ENCODE measurements around the gene SLC38A3.

SLC38A3 gene

DNA sequence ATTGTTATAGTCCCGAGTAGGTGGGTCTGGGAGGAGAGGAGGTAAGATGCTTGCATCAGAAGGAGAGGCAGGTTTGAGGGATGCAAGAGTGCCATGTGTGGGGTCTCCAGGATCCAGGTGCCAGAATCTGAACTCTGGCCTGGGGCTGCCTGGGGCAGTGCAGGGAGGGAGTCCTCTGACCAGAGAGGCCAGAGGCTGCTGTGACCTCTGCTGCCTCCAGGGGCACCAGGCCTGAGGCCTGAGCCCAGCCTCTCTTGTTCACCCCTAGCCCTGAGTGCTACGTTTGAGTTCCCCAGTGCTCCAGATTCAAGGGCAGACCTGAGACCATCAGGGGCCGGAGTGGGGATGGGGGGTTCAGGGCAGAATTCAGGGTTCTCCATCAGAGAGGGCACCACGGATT is 7.4 kb downstream of the SLC38A3 start:
- WGBS (ENCODE audit: extremely low coverage, insufficient coverage, low lambda C conversion rate) = no CpG with 5 or more reads among the region's 4 CpGs
- H3K9ac ChIP-seq (ENCODE audit: low read length) = no peak overlapping the region
- DNase-seq = no peak
- H3K4ac ChIP-seq (ENCODE audit: low read depth, low read length) = no peak overlapping the region
- H2BK15ac ChIP-seq (replicated peaks; ENCODE audit: low read depth) = no peak overlapping the region
- H3K4me2 ChIP-seq (ENCODE audit: low read length) = no peak overlapping the region
- H3K4me3 ChIP-seq (ENCODE audit: low read length) = no peak overlapping the region
- no peak overlapping the region for H3K27ac ChIP-seq (ENCODE audit: low read depth, low read length)
- no peak overlapping the region for H3K18ac ChIP-seq (ENCODE audit: low read length)
- no peaks in the 10 kb centered on the region for H3K27me3 ChIP-seq (ENCODE audit: insufficient read depth, low read length, poor library complexity)
- no peak overlapping the region for H2BK120ac ChIP-seq (ENCODE audit: low read depth, low read length)
- H4K8ac ChIP-seq (ENCODE audit: low read depth, low read length) = no peak overlapping the region
- H3K56ac ChIP-seq (ENCODE audit: low read length) = no peak overlapping the region
- no peaks in the 10 kb centered on the region for H3K79me2 ChIP-seq (ENCODE audit: control insufficient read depth, insufficient read depth, low read length)
- no peak overlapping the region for H3K23ac ChIP-seq (ENCODE audit: low read length)
- H2BK5ac ChIP-seq (ENCODE audit: low read length) = no peak overlapping the region
- no peak overlapping the region for H4K5ac ChIP-seq (ENCODE audit: low read length)
- no peak overlapping the region for H2AK5ac ChIP-seq (ENCODE audit: low read length)
- H3K36me3 ChIP-seq (ENCODE audit: control insufficient read depth, insufficient read depth, low read length) = no peaks in the 10 kb centered on the region
- H3K4me1 ChIP-seq (ENCODE audit: control insufficient read depth, low read depth, low read length) = no peaks in the 10 kb centered on the region
- no peaks in the 10 kb centered on the region for H3K79me1 ChIP-seq (ENCODE audit: low read length)

DNA sequence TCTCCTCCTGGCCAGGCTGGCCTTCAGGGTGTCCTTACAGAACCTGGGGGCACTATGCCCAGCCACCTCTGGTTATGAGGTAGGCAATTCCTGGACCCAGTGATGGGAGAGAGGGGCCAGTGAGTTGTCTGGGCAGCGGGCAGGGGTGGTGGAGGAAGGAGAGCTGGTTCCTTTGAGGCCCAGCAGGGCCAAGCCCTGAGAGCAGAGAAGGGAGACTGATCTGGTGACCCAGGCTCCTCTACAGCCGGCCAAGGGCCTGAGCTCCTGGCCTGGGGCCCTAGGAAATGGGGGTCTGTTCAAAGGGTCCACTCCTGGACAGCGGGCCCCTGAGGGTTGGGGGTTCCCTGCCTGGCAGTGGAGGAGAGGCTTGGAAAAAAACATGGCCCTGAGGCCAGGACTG is 7.9 kb downstream of the SLC38A3 start:
- Histone ChIP-seq H3K56ac (ENCODE audit: low read length) (no peak overlapping the region), H4K8ac (ENCODE audit: low read depth, low read length) (no peak overlapping the region), H3K36me3 (ENCODE audit: control insufficient read depth, insufficient read depth, low read length) (no peaks in the 10 kb centered on the region), H3K18ac (ENCODE audit: low read length) (no peak overlapping the region), H2BK15ac (replicated peaks; ENCODE audit: low read depth) (no peak overlapping the region), H3K27ac (ENCODE audit: low read depth, low read length) (no peak overlapping the region), H3K9ac (ENCODE audit: low read length) (no peak overlapping the region), H2BK120ac (ENCODE audit: low read depth, low read length) (no peak overlapping the region), H3K23ac (ENCODE audit: low read length) (no peak overlapping the region), H3K4ac (ENCODE audit: low read depth, low read length) (no peak overlapping the region), H3K79me1 (ENCODE audit: low read length) (no peaks in the 10 kb centered on the region), H2AK5ac (ENCODE audit: low read length) (no peak overlapping the region), H3K79me2 (ENCODE audit: control insufficient read depth, insufficient read depth, low read length) (no peaks in the 10 kb centered on the region), H4K5ac (ENCODE audit: low read length) (no peak overlapping the region), H3K4me3 (ENCODE audit: low read length) (no peak overlapping the region), H3K27me3 (ENCODE audit: insufficient read depth, low read length, poor library complexity) (no peaks in the 10 kb centered on the region), H3K4me2 (ENCODE audit: low read length) (no peak overlapping the region), H2BK5ac (ENCODE audit: low read length) (no peak overlapping the region), H3K4me1 (ENCODE audit: control insufficient read depth, low read depth, low read length) (no peaks in the 10 kb centered on the region)
- DNase-seq = no peak
- no CpG with 5 or more reads among the region's 3 CpGs for WGBS (ENCODE audit: extremely low coverage, insufficient coverage, low lambda C conversion rate)

DNA sequence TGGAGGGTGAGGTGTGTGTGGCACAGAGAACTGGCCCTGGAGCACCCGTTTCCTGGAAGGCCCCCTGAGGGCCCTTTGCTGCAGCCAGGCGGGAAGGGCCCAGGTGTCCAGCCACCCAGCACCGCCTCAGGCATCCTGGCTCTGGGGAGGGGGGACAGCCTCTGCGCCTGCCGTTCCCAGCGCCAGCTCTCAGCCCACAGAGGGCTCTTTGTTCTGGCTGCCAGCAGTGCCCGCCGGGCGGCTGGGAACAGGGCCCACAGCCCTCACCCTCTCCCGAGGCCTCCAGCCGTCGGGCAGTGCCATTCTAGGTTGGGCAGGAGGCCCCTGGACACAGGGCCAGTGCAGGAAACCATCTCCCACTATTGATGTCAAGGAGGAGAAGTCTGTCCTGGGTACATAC is 8.3 kb downstream of the SLC38A3 start:
- Histone ChIP-seq H3K27me3 (ENCODE audit: insufficient read depth, low read length, poor library complexity) (no peaks in the 10 kb centered on the region), H3K27ac (ENCODE audit: low read depth, low read length) (no peak overlapping the region), H3K18ac (ENCODE audit: low read length) (no peak overlapping the region), H3K9ac (ENCODE audit: low read length) (no peak overlapping the region), H2BK5ac (ENCODE audit: low read length) (no peak overlapping the region), H4K8ac (ENCODE audit: low read depth, low read length) (no peak overlapping the region), H3K4ac (ENCODE audit: low read depth, low read length) (no peak overlapping the region), H3K79me2 (ENCODE audit: control insufficient read depth, insufficient read depth, low read length) (no peaks in the 10 kb centered on the region), H3K36me3 (ENCODE audit: control insufficient read depth, insufficient read depth, low read length) (no peaks in the 10 kb centered on the region), H2AK5ac (ENCODE audit: low read length) (no peak overlapping the region), H3K4me1 (ENCODE audit: control insufficient read depth, low read depth, low read length) (no peaks in the 10 kb centered on the region), H2BK15ac (replicated peaks; ENCODE audit: low read depth) (no peak overlapping the region), H2BK120ac (ENCODE audit: low read depth, low read length) (no peak overlapping the region), H3K4me3 (ENCODE audit: low read length) (no peak overlapping the region), H3K4me2 (ENCODE audit: low read length) (no peak overlapping the region), H3K79me1 (ENCODE audit: low read length) (no peaks in the 10 kb centered on the region), H3K56ac (ENCODE audit: low read length) (no peak overlapping the region), H3K23ac (ENCODE audit: low read length) (no peak overlapping the region), H4K5ac (ENCODE audit: low read length) (no peak overlapping the region)
- WGBS (ENCODE audit: extremely low coverage, insufficient coverage, low lambda C conversion rate) = no CpG with 5 or more reads among the region's 12 CpGs
- DNase-seq = no peak

DNA sequence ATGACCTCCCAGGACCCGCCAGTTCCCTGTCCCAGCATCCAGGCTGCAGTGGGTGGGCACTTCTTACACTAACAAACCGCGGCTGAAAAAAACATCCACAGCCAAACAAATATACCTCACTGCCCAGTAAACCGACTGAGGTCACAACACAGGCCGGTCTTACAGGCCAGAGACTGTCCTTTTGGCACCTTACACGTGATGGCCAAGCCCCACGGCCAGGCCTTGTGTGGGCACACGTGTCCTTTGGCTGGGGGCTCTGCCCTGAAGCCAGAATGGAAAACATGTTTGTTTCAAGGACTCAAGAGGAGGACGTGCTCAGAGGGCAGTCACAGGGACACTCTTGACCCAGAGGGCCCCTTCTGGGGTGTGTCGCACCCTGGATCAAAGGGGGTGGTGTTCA is 9.8 kb downstream of the SLC38A3 start:
- Histone ChIP-seq H3K4me2 (ENCODE audit: low read length) (no peak overlapping the region), H2BK5ac (ENCODE audit: low read length) (no peak overlapping the region), H4K5ac (ENCODE audit: low read length) (no peak overlapping the region), H3K18ac (ENCODE audit: low read length) (no peak overlapping the region), H3K79me2 (ENCODE audit: control insufficient read depth, insufficient read depth, low read length) (no peaks in the 10 kb centered on the region), H3K4me1 (ENCODE audit: control insufficient read depth, low read depth, low read length) (no peaks in the 10 kb centered on the region), H2AK5ac (ENCODE audit: low read length) (no peak overlapping the region), H3K4ac (ENCODE audit: low read depth, low read length) (no peak overlapping the region), H3K79me1 (ENCODE audit: low read length) (no peaks in the 10 kb centered on the region), H3K27ac (ENCODE audit: low read depth, low read length) (no peak overlapping the region), H4K8ac (ENCODE audit: low read depth, low read length) (no peak overlapping the region), H2BK15ac (replicated peaks; ENCODE audit: low read depth) (no peak overlapping the region), H3K36me3 (ENCODE audit: control insufficient read depth, insufficient read depth, low read length) (no peaks in the 10 kb centered on the region), H3K56ac (ENCODE audit: low read length) (no peak overlapping the region), H3K9ac (ENCODE audit: low read length) (no peak overlapping the region), H3K23ac (ENCODE audit: low read length) (no peak overlapping the region), H3K27me3 (ENCODE audit: insufficient read depth, low read length, poor library complexity) (no peaks in the 10 kb centered on the region), H3K4me3 (ENCODE audit: low read length) (no peak overlapping the region), H2BK120ac (ENCODE audit: low read depth, low read length) (no peak overlapping the region)
- WGBS (ENCODE audit: extremely low coverage, insufficient coverage, low lambda C conversion rate) = no CpG with 5 or more reads among the region's 10 CpGs
- DNase-seq = no peak

DNA sequence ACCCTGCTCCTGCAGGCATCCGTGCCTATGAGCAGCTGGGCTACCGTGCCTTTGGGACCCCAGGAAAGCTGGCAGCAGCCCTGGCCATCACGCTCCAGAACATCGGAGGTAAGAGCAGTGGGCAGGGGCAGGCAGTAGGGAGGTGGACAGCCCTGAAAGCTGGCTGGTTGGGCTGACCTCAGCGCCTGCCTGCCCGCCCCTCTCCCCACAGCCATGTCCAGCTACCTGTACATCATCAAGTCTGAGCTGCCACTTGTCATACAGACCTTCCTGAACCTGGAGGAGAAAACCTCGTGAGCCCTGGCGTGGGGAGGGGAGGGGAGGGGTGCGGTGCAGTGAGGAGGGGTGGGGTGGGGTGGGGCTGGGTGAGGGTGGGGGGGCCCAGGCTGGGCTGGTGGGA is 10.5 kb downstream of the SLC38A3 start:
- Histone ChIP-seq H3K9ac (ENCODE audit: low read length) (no peak overlapping the region), H2BK5ac (ENCODE audit: low read length) (no peak overlapping the region), H2BK15ac (replicated peaks; ENCODE audit: low read depth) (no peak overlapping the region), H3K36me3 (ENCODE audit: control insufficient read depth, insufficient read depth, low read length) (no peaks in the 10 kb centered on the region), H3K4me3 (ENCODE audit: low read length) (no peak overlapping the region), H2BK120ac (ENCODE audit: low read depth, low read length) (no peak overlapping the region), H3K23ac (ENCODE audit: low read length) (no peak overlapping the region), H3K79me2 (ENCODE audit: control insufficient read depth, insufficient read depth, low read length) (no peaks in the 10 kb centered on the region), H2AK5ac (ENCODE audit: low read length) (no peak overlapping the region), H3K56ac (ENCODE audit: low read length) (no peak overlapping the region), H3K27me3 (ENCODE audit: insufficient read depth, low read length, poor library complexity) (no peaks in the 10 kb centered on the region), H4K8ac (ENCODE audit: low read depth, low read length) (no peak overlapping the region), H3K4me1 (ENCODE audit: control insufficient read depth, low read depth, low read length) (no peaks in the 10 kb centered on the region), H3K4me2 (ENCODE audit: low read length) (no peak overlapping the region), H3K79me1 (ENCODE audit: low read length) (no peaks in the 10 kb centered on the region), H3K27ac (ENCODE audit: low read depth, low read length) (no peak overlapping the region), H4K5ac (ENCODE audit: low read length) (no peak overlapping the region), H3K4ac (ENCODE audit: low read depth, low read length) (no peak overlapping the region), H3K18ac (ENCODE audit: low read length) (no peak overlapping the region)
- no peak for DNase-seq
- no CpG with 5 or more reads among the region's 9 CpGs for WGBS (ENCODE audit: extremely low coverage, insufficient coverage, low lambda C conversion rate)

DNA sequence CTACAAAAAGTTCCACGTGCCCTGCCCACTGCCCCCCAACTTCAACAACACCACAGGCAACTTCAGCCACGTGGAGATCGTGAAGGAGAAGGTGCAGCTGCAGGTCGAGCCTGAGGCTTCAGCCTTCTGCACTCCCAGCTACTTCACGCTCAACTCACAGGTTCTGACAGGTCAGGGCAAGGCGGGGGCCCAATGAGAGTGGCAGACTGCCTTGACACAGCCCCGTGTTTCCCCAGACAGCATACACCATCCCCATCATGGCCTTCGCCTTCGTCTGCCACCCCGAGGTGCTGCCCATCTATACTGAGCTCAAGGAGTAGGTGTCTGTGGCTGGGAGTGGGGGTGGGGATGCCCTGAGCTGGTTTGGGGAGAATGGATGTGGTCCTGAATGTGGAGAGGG is 12.6 kb downstream of the SLC38A3 start:
- Histone ChIP-seq H2BK120ac (ENCODE audit: low read depth, low read length) (no peak overlapping the region), H3K4me3 (ENCODE audit: low read length) (no peak overlapping the region), H3K4me2 (ENCODE audit: low read length) (no peak overlapping the region), H3K27ac (ENCODE audit: low read depth, low read length) (no peak overlapping the region), H3K4ac (ENCODE audit: low read depth, low read length) (no peak overlapping the region), H2AK5ac (ENCODE audit: low read length) (no peak overlapping the region), H3K27me3 (ENCODE audit: insufficient read depth, low read length, poor library complexity) (no peaks in the 10 kb centered on the region), H3K36me3 (ENCODE audit: control insufficient read depth, insufficient read depth, low read length) (no peaks in the 10 kb centered on the region), H3K18ac (ENCODE audit: low read length) (no peak overlapping the region), H4K5ac (ENCODE audit: low read length) (no peak overlapping the region), H4K8ac (ENCODE audit: low read depth, low read length) (no peak overlapping the region), H2BK15ac (replicated peaks; ENCODE audit: low read depth) (no peak overlapping the region), H3K23ac (ENCODE audit: low read length) (no peak overlapping the region), H3K9ac (ENCODE audit: low read length) (no peak overlapping the region), H3K79me2 (ENCODE audit: control insufficient read depth, insufficient read depth, low read length) (no peaks in the 10 kb centered on the region), H3K4me1 (ENCODE audit: control insufficient read depth, low read depth, low read length) (no peaks in the 10 kb centered on the region), H3K79me1 (ENCODE audit: low read length) (no peaks in the 10 kb centered on the region), H3K56ac (ENCODE audit: low read length) (no peak overlapping the region), H2BK5ac (ENCODE audit: low read length) (no peak overlapping the region)
- no CpG with 5 or more reads among the region's 10 CpGs for WGBS (ENCODE audit: extremely low coverage, insufficient coverage, low lambda C conversion rate)
- no peak for DNase-seq
